HUES6 (cell line): ENCODE results near the gene ADAMTS15.
"Not testable (repeated sequence)": the region's sequence is repeated elsewhere in the genome, so short reads cannot be mapped to it uniquely, and the experiment has no call there.

Source experiments
- H3K27ac ChIP-seq: 2 replicates; pipeline ENCODE4 v1.7.0; 2013; ENCODE audit warnings: low read depth, mild to moderate bottlenecking, low read length, inconsistent platforms
- H3K27me3 ChIP-seq: 2 replicates; pipeline ENCODE4 v1.6.1; 2013; ENCODE audit warnings: low read length; ENCODE audit not compliant: control insufficient read depth, insufficient read depth
- H3K36me3 ChIP-seq: 2 replicates; pipeline ENCODE4 v1.6.1; 2013; ENCODE audit warnings: low read length; ENCODE audit not compliant: control insufficient read depth, insufficient read depth
- H3K4me1 ChIP-seq: 2 replicates; pipeline ENCODE4 v1.6.1; 2013; ENCODE audit warnings: low read length; ENCODE audit not compliant: control insufficient read depth, insufficient read depth
- H3K4me3 ChIP-seq: 2 replicates; pipeline ENCODE4 v1.5.1; 2013; ENCODE audit warnings: low read depth, low read length
- H3K9ac ChIP-seq: one replicate; pipeline ENCODE4 v1.6.1; 2013; ENCODE audit warnings: mild to moderate bottlenecking, low read length
- H3K9me3 ChIP-seq: 2 replicates; pipeline ENCODE4 v1.6.1; 2013; ENCODE audit warnings: low read depth, low read length; ENCODE audit not compliant: control insufficient read depth, insufficient read depth

The ADAMTS15 gene

GRCh38 chr11:130437848-130438247, 10.6 kb upstream of the ADAMTS15 start:
- Histone ChIP-seq H3K9me3 (peaks cover 11% of the 10 kb centered on the region), H3K27me3 (no peaks in the 10 kb centered on the region), H3K27ac (no peak overlapping the region), H3K36me3 (no peaks in the 10 kb centered on the region), H3K4me3 (no peak overlapping the region), H3K4me1 (no peaks in the 10 kb centered on the region), H3K9ac (no peak overlapping the region)

- not testable (repeated sequence) for H3K27ac ChIP-seq, H3K4me1 ChIP-seq, H3K27me3 ChIP-seq, H3K36me3 ChIP-seq, H3K4me3 ChIP-seq, H3K9ac ChIP-seq
- peaks cover 11% of the 10 kb centered on the region for H3K9me3 ChIP-seq
Measured at GRCh38 chr11:130438401-130439159, 9.9 kb upstream of the ADAMTS15 start.

- peaks cover 11% of the 10 kb centered on the region for H3K9me3 ChIP-seq
- no peak overlapping the region for H3K9ac ChIP-seq
- no peaks in the 10 kb centered on the region for H3K4me1 ChIP-seq
- no peak overlapping the region for H3K4me3 ChIP-seq
- H3K27me3 ChIP-seq, result peaks cover 4% of the 10 kb centered on the region; the same call in 1 of the 2 replicates
- H3K27ac ChIP-seq, result no peak overlapping the region
- no peaks in the 10 kb centered on the region for H3K36me3 ChIP-seq
Measured at GRCh38 chr11:130439160-130439519, 9.3 kb upstream of the ADAMTS15 start.

DNA sequence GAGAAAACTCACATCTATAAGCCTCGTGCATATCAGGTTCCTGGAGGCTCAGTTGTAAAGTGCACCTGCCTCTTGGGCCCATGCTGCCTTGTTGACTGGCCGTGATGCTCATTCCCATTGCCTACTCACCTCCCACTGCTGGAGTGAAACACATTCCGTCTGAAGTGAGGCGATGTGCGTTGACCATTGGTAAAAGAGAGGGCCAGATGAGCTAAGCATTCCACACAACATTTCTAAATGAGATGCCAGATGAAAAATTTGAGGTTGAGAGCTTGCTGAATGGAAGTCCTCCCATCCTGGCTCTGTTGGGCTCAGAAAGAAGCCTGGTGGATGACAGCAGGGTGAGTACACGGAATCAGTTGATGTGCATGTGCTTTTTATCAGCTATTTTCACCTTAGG, 8.6 kb upstream of the ADAMTS15 start:
- Histone ChIP-seq H3K27ac (no peak overlapping the region), H3K4me3 (no peak overlapping the region), H3K4me1 (no peaks in the 10 kb centered on the region), H3K9ac (no peak overlapping the region), H3K9me3 (peaks cover 11% of the 10 kb centered on the region), H3K27me3 (peaks cover 10% of the 10 kb centered on the region; the same call in 1 of the 2 replicates), H3K36me3 (no peaks in the 10 kb centered on the region)

GRCh38 chr11:130441719-130442118, 6.7 kb upstream of the ADAMTS15 start:
- H3K4me1 ChIP-seq, result no peaks in the 10 kb centered on the region
- no peaks in the 10 kb centered on the region for H3K36me3 ChIP-seq
- no peak overlapping the region for H3K27ac ChIP-seq
- H3K9ac ChIP-seq, result no peak overlapping the region
- peaks cover 11% of the 10 kb centered on the region for H3K9me3 ChIP-seq
- H3K4me3 ChIP-seq, result no peak overlapping the region
- H3K27me3 ChIP-seq, result peaks cover 21% of the 10 kb centered on the region

DNA sequence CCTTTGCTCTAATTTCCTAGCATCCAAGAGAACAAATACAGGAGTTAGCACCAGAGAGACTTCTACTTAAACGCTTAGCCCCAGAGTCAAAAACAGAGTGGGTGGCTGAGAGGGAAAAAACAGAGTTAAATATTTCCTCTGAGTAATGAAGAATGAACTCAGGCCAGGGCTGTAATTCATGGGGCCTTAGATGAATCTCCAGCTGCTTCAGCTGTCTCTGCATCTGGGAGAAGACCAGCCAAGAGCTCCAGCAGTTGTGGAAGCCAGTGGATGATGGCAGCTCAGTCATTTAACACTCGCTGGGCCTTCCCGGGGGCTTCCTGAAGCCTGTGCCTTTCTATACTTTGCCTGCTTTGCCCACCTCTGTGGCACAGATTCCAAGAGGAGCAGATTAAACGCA, 5.7 kb upstream of the ADAMTS15 start:
- Histone ChIP-seq H3K4me3 (no peak overlapping the region), H3K9me3 (peaks cover 11% of the 10 kb centered on the region), H3K4me1 (no peaks in the 10 kb centered on the region), H3K27me3 (peaks cover 28% of the 10 kb centered on the region), H3K9ac (no peak overlapping the region), H3K36me3 (no peaks in the 10 kb centered on the region), H3K27ac (no peak overlapping the region)

DNA sequence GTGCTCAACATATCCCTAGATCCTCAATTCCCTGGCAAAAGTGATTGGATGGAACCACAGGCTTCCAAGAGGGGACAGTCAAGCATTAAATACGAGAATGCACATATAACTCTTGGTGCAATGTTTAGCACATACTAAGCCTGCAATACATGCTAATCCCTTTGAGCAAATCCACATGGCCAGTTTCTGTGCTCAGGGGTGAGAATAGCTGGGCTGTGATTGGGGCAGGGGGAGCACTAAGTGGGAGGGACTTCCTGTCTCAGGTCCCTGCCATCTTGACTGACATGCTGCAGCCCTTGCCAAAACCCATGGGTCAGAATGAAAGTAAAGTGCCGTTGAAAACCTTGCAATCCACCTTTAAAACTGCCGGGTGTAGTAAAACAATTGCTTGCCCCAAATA, 2.7 kb upstream of the ADAMTS15 start:
- Histone ChIP-seq H3K9me3 (peaks cover 8% of the 10 kb centered on the region), H3K36me3 (no peaks in the 10 kb centered on the region), H3K27me3 (peaks cover 54% of the 10 kb centered on the region), H3K4me1 (peaks cover 4% of the 10 kb centered on the region; the same call in 1 of the 2 replicates), H3K4me3 (no peak overlapping the region), H3K27ac (no peak overlapping the region), H3K9ac (no peak overlapping the region)

DNA sequence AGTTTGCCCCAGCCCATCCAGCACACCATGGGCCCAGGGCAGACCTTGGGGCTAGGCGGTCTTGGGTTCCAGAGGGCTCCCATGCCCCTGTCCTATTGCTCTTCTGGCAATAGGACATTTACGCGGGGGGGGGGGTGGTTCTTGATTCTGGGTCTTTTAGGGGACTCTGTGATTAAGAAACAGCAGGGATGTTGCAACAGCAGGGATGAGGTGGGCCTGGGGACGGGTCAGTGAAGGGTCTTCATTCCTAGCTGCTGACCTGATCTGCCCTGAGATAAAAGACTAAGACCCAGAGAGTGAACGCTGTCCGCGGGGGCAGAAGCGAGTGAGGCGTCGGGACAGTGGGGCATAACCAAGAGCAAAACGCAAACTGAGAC, 418 bp upstream of the ADAMTS15 start:
- no peaks in the 10 kb centered on the region for H3K36me3 ChIP-seq
- H3K9me3 ChIP-seq, result no peaks in the 10 kb centered on the region
- H3K27ac ChIP-seq, result no peak overlapping the region
- H3K27me3 ChIP-seq, result peaks cover 76% of the 10 kb centered on the region
- no peak overlapping the region for H3K9ac ChIP-seq
- peak overlapping the region; percentile 66 for H3K4me3 ChIP-seq
- peaks cover 12% of the 10 kb centered on the region; the same call in 1 of the 2 replicates for H3K4me1 ChIP-seq

GRCh38 chr11:130449310-130449990, 1.0 kb downstream of the ADAMTS15 start:
- H3K27ac ChIP-seq, result no peak overlapping the region

DNA sequence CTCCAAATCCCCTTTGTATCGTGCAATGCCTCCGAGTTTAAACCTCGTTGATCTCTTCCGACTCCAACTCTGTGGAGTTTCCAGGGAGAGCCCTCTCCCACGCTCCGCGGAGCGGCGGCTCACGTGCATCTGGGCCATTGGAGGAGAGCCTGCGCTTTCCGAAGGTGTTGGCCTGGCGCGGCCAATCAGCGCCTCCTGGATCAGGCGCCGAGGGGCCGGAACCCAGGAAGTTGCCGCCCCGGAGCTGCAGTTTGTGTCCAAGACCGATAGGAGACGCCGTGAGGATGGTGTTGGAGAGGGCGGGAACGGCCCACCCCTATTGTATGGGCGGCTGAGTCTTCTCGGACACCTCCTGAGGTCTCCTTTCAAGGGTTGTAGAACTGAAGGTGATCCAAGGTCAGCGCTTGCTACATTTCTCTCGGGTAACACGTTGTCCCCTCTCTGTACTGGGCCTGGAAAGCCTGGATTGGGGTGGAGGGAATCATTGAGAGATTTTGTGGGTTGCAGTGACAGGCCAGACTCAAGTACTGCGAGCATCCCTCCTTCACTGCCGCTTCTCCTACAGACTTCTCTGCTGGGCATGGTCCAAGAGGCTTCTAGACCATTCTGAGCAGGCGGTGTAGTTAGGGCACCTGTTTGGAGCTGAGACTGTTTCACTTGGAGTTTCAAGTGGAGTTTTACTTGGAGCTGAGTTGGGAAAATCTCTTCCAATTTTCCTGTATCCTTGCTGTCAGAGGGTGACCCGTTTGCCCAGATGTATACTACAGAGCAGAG, 1.7 kb downstream of the ADAMTS15 start:
- H3K27me3 ChIP-seq, result peaks cover 87% of the 10 kb centered on the region
- no peak overlapping the region for H3K27ac ChIP-seq
- H3K4me1 ChIP-seq, result peaks cover 12% of the 10 kb centered on the region; the same call in 1 of the 2 replicates
- peak overlapping the region; percentile 66 for H3K4me3 ChIP-seq
- H3K9ac ChIP-seq, result peak overlapping the region; percentile 61
- H3K9me3 ChIP-seq, result no peaks in the 10 kb centered on the region
- no peaks in the 10 kb centered on the region for H3K36me3 ChIP-seq

More at GRCh38 chr11:130449310-130449990, 1.0 kb downstream of the ADAMTS15 start:
- peaks cover 12% of the 10 kb centered on the region; the same call in 1 of the 2 replicates for H3K4me1 ChIP-seq
- no peaks in the 10 kb centered on the region for H3K9me3 ChIP-seq
- H3K9ac ChIP-seq, result peak overlapping the region; percentile 61
- H3K36me3 ChIP-seq, result no peaks in the 10 kb centered on the region
- peaks cover 83% of the 10 kb centered on the region for H3K27me3 ChIP-seq
- peak overlapping the region; percentile 66 for H3K4me3 ChIP-seq
